Measurements from ENCODE around the gene CELF6.

Gene CELF6

DNA sequence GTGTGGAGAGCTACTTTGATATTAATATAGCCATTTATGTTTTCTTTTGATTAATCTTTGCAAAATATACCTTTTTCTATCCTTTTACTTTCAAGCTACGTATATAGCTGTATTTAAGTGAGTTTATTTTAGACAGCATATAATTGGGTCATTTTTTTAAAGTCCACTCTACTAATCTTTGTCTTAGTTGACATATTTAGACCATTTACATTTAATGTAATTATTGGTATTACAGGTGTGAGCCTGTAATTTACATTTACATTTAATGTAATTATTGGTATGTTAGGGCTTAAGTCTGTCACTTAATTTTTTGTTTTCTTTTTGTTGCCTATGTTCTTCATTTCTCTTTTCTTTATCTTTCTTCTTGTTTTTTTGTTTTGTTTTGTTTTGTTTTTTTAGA is 3.8 kb upstream of the CELF6 start:
- Histone ChIP-seq H3K36me3 (ENCODE audit: control insufficient read depth in 1 of 2, insufficient read depth in 2 of 2, low read length in 2 of 2) (no peaks in the 10 kb centered on the region), H3K9me3 (ENCODE audit: control insufficient read depth in 1 of 2, low read length in 2 of 2) (no peaks in the 10 kb centered on the region), H3K27ac (ENCODE audit: low read depth, low read length) (no peak overlapping the region), H3K4me1 (ENCODE audit: control insufficient read depth in 1 of 2, insufficient read depth in 2 of 2, low read length in 2 of 2) (peaks cover 7 to 9% of the 10 kb centered on the region in 2 donors), H3K4me3 (ENCODE audit: low read depth in 1 of 2, low read length in 2 of 2) (no peak overlapping the region), H3K27me3 (ENCODE audit: control insufficient read depth in 1 of 2, insufficient read depth in 2 of 2, low read length in 2 of 2) (no peaks in the 10 kb centered on the region), H3K9ac (ENCODE audit: low read depth in 1 of 2, low read length in 2 of 2) (no peak overlapping the region)

DNA sequence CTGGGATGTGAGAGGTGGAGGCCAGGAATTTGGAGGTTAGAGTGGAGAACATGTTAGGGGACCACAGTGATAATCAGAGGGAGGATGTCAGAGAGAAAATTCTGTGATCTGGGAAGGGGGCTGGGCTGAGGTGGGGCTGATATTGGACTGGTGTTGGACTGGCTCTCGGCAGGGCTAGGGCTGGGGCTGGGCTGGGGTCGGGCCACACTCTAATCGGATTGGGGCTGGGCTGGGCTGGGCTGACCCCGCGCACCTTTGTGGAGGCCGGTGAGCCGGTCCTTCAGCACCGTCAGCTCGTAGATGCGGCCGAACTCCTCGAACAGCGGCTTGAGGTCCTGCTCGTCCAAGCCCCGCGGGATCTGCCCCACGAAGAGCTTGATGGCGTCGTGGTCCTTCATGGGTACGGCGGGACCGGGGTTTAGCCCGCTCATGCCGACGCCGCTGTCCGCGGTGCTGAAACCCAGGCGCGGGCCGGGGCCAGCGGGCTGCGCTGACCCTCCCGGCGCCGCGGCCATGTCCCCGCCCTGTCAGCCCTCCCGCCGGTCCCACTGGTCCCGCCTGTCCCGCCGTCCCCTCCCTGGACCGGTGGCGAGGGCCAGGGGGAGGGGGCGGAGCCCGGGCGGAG is 485 bp downstream of the CELF6 start:
- no peaks in the 10 kb centered on the region for H3K36me3 ChIP-seq (ENCODE audit: control insufficient read depth in 1 of 2, insufficient read depth in 2 of 2, low read length in 2 of 2)
- no peak overlapping the region for H3K9ac ChIP-seq (ENCODE audit: low read depth in 1 of 2, low read length in 2 of 2)
- no peak overlapping the region for H3K27ac ChIP-seq (ENCODE audit: low read depth, low read length)
- no peak overlapping the region for H3K4me3 ChIP-seq (ENCODE audit: low read depth in 1 of 2, low read length in 2 of 2)
- no peaks in the 10 kb centered on the region for H3K27me3 ChIP-seq (ENCODE audit: control insufficient read depth in 1 of 2, insufficient read depth in 2 of 2, low read length in 2 of 2)
- no peaks in the 10 kb centered on the region for H3K9me3 ChIP-seq (ENCODE audit: control insufficient read depth in 1 of 2, low read length in 2 of 2)
- H3K4me1 ChIP-seq (ENCODE audit: control insufficient read depth in 1 of 2, insufficient read depth in 2 of 2, low read length in 2 of 2), result peaks cover 7 to 9% of the 10 kb centered on the region in 2 donors

DNA sequence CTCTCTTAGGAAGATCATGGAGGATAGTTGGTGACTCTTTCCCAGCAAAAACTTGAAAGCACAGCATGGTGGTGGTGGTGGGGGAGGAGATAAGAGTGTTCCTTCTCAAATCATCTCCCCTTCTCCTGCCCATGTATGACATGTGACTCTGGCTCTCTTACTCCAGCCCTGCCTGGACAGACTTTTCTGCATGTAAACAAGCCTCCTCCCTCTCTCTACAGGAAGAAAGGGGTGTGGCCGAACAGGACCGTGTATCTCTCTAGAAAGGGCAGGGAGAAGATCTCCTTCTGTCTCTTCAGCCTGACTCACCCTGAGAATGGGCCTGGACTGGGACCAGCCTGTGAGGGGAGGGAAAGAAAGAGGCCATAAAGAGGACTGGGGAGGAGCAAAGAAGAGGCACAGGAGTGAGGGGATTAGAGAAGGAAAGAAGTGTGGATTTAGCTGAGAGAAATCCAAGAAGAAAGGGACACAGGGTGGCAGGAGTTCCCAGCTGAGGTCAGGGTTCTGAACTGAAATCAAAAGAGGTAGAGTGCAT is 1.5 kb downstream of the CELF6 start:
- Histone ChIP-seq H3K27ac (ENCODE audit: low read depth, low read length) (no peak overlapping the region), H3K4me3 (ENCODE audit: low read depth in 1 of 2, low read length in 2 of 2) (no peak overlapping the region), H3K4me1 (ENCODE audit: control insufficient read depth in 1 of 2, insufficient read depth in 2 of 2, low read length in 2 of 2) (peaks cover 7 to 9% of the 10 kb centered on the region in 2 donors), H3K36me3 (ENCODE audit: control insufficient read depth in 1 of 2, insufficient read depth in 2 of 2, low read length in 2 of 2) (no peaks in the 10 kb centered on the region), H3K27me3 (ENCODE audit: control insufficient read depth in 1 of 2, insufficient read depth in 2 of 2, low read length in 2 of 2) (no peaks in the 10 kb centered on the region), H3K9me3 (ENCODE audit: control insufficient read depth in 1 of 2, low read length in 2 of 2) (no peaks in the 10 kb centered on the region), H3K9ac (ENCODE audit: low read depth in 1 of 2, low read length in 2 of 2) (no peak overlapping the region)

DNA sequence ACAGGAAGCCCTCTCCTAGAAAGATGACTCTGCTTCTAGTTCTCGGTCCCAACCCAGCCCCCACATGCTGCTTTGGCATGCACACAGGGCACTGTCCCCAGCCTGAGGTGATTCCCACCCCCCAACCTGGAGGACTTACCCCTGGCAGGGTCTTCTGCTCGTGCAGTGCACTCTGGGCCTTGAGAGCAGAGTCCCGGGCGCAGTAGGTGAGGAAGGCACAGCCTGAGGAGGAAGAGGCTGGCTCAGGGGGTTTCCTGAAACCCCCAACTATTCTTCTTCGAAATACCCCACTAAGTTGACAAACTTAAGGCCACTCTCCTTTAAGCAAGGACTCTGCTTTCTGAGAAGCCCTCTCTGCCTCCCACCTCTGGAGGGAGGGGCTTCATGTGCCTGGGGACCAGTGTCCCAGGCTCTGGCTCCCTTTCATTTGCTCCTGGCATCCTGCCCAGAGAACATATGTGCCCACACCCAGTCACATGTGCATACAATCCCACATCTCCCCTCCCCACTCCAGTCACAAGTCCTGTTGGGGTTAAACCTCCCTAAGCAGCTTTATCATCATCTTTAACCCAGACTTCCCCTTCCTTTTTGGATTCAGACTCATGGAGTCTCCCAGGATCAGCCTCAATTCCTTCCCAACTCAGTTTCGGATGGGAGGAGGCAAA is 4.1 kb downstream of the CELF6 start:
- H3K9ac ChIP-seq (ENCODE audit: low read depth in 1 of 2, low read length in 2 of 2), result no peak overlapping the region
- no peak overlapping the region for H3K27ac ChIP-seq (ENCODE audit: low read depth, low read length)
- no peak overlapping the region for H3K4me3 ChIP-seq (ENCODE audit: low read depth in 1 of 2, low read length in 2 of 2)
- H3K27me3 ChIP-seq (ENCODE audit: control insufficient read depth in 1 of 2, insufficient read depth in 2 of 2, low read length in 2 of 2), result no peaks in the 10 kb centered on the region
- no peaks in the 10 kb centered on the region for H3K9me3 ChIP-seq (ENCODE audit: control insufficient read depth in 1 of 2, low read length in 2 of 2)
- H3K4me1 ChIP-seq (ENCODE audit: control insufficient read depth in 1 of 2, insufficient read depth in 2 of 2, low read length in 2 of 2), result peaks cover 6 to 8% of the 10 kb centered on the region in 2 donors
- no peaks in the 10 kb centered on the region for H3K36me3 ChIP-seq (ENCODE audit: control insufficient read depth in 1 of 2, insufficient read depth in 2 of 2, low read length in 2 of 2)

DNA sequence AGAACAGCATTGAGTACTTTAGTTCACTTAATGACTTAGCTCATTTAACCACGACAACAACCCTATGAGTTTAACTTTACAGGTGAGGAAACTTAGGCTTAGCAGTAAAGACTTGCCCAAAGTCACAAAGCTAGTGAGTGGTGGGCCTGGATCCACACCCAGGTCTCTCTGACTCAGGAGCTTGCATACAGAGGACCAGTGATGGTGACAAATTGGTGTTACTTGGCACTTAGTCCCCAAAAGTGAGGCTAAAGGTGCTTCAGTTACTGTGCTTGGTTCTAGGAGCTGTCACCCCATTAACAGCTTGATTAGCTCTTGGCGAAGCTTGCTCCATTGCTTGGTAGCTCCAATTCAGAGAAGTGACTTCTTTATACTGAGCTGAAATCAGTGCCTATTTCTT is 6.1 kb downstream of the CELF6 start:
- Histone ChIP-seq H3K36me3 (ENCODE audit: control insufficient read depth in 1 of 2, insufficient read depth in 2 of 2, low read length in 2 of 2) (no peaks in the 10 kb centered on the region), H3K27ac (ENCODE audit: low read depth, low read length) (no peak overlapping the region), H3K9me3 (ENCODE audit: control insufficient read depth in 1 of 2, low read length in 2 of 2) (no peaks in the 10 kb centered on the region), H3K9ac (ENCODE audit: low read depth in 1 of 2, low read length in 2 of 2) (no peak overlapping the region), H3K4me3 (ENCODE audit: low read depth in 1 of 2, low read length in 2 of 2) (no peak overlapping the region), H3K4me1 (ENCODE audit: control insufficient read depth in 1 of 2, insufficient read depth in 2 of 2, low read length in 2 of 2) (no peaks in the 10 kb centered on the region), H3K27me3 (ENCODE audit: control insufficient read depth in 1 of 2, insufficient read depth in 2 of 2, low read length in 2 of 2) (no peaks in the 10 kb centered on the region)

DNA sequence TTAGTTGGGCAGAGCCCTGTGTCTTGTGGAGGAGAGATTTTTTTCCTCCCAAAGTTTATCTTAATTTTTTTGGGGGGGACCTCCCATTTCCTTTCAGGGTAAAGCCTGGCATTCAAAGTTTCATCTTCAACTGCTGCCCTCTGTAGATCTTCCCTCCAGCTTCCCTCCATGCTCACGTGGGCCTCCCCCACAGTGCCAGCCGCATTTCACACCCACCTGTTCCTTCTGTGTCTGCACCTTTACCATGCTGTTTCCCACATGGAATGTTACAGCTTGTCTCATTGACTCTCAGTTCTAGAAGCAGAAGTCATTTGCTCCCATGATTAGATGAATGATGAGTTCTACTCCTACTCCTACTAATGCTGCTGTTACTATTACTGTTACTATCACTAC is 6.5 kb downstream of the CELF6 start:
- Histone ChIP-seq H3K36me3 (ENCODE audit: control insufficient read depth in 1 of 2, insufficient read depth in 2 of 2, low read length in 2 of 2) (no peaks in the 10 kb centered on the region), H3K27me3 (ENCODE audit: control insufficient read depth in 1 of 2, insufficient read depth in 2 of 2, low read length in 2 of 2) (no peaks in the 10 kb centered on the region), H3K4me1 (ENCODE audit: control insufficient read depth in 1 of 2, insufficient read depth in 2 of 2, low read length in 2 of 2) (no peaks in the 10 kb centered on the region), H3K9me3 (ENCODE audit: control insufficient read depth in 1 of 2, low read length in 2 of 2) (no peaks in the 10 kb centered on the region), H3K4me3 (ENCODE audit: low read depth in 1 of 2, low read length in 2 of 2) (no peak overlapping the region), H3K9ac (ENCODE audit: low read depth in 1 of 2, low read length in 2 of 2) (no peak overlapping the region), H3K27ac (ENCODE audit: low read depth, low read length) (no peak overlapping the region)

DNA sequence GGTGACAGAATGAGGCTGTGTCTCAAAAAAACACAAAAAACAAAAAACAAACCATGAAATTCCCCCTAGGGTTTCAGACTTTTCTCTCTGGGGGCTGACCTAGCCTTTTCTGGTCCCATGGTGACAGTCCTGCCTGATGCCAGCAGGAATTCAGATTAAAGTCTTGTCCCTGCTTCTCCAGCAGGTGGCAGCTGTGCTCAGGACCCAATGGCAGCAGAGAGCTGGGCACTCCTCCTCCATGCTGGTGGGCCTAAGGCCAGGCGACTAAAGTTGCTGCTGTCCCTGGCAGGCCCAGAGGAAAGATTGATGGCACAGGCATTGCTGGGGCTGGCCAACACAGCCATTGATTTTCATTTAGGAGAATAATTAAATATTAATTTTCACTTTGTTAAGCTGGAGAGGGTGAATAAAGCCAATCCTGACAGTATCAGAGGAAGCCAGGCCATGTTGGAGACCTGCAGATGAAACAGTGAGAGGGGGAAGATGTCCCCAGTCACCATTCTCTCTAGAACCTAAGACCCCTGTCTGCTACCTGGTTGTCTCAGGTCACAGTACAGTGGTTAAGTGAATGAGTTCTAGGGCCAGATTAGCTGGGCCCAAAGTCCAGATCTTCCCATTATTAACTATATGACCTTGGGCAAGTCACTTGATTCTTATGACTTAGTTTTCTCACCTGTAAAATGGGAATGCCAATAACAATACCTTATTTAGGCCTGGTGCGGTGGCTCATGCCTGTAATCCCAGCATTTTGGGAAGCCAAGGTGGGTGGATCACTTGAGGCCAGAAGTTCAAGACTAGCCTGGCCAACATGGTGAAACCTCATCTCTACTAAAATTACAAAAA is 7.1 kb downstream of the CELF6 start:
- no peak overlapping the region for H3K27ac ChIP-seq (ENCODE audit: low read depth, low read length)
- H3K36me3 ChIP-seq (ENCODE audit: control insufficient read depth in 1 of 2, insufficient read depth in 2 of 2, low read length in 2 of 2), result no peaks in the 10 kb centered on the region
- no peaks in the 10 kb centered on the region for H3K9me3 ChIP-seq (ENCODE audit: control insufficient read depth in 1 of 2, low read length in 2 of 2)
- no peaks in the 10 kb centered on the region for H3K27me3 ChIP-seq (ENCODE audit: control insufficient read depth in 1 of 2, insufficient read depth in 2 of 2, low read length in 2 of 2)
- H3K4me1 ChIP-seq (ENCODE audit: control insufficient read depth in 1 of 2, insufficient read depth in 2 of 2, low read length in 2 of 2), result no peaks in the 10 kb centered on the region
- H3K4me3 ChIP-seq (ENCODE audit: low read depth in 1 of 2, low read length in 2 of 2), result no peak overlapping the region
- no peak overlapping the region for H3K9ac ChIP-seq (ENCODE audit: low read depth in 1 of 2, low read length in 2 of 2)

DNA sequence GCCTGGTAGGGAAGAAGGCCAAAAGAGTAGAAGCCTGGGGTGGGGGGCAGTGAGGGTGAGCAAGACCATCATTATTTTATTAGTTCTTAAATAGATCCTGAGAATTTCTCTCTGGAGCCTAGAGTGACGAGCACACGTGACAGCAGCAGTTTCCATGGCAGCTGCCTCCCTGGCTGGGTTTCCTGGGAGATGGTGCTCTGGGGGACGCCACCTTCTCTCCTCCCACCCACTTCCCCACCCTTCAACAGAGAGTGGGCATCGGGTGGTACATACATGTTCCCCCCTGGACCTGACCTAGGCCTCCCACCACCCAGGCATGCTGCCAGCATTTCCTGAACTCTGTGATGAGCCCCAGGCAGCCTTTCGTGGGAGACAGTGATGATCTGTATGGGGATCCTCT is 12.9 kb downstream of the CELF6 start:
- H3K4me3 ChIP-seq (ENCODE audit: low read depth in 1 of 2, low read length in 2 of 2), result no peak overlapping the region
- H3K4me1 ChIP-seq (ENCODE audit: control insufficient read depth in 1 of 2, insufficient read depth in 2 of 2, low read length in 2 of 2), result no peaks in the 10 kb centered on the region
- no peaks in the 10 kb centered on the region for H3K9me3 ChIP-seq (ENCODE audit: control insufficient read depth in 1 of 2, low read length in 2 of 2)
- no peaks in the 10 kb centered on the region for H3K27me3 ChIP-seq (ENCODE audit: control insufficient read depth in 1 of 2, insufficient read depth in 2 of 2, low read length in 2 of 2)
- no peak overlapping the region for H3K27ac ChIP-seq (ENCODE audit: low read depth, low read length)
- no peak overlapping the region for H3K9ac ChIP-seq (ENCODE audit: low read depth in 1 of 2, low read length in 2 of 2)
- H3K36me3 ChIP-seq (ENCODE audit: control insufficient read depth in 1 of 2, insufficient read depth in 2 of 2, low read length in 2 of 2), result no peaks in the 10 kb centered on the region

DNA sequence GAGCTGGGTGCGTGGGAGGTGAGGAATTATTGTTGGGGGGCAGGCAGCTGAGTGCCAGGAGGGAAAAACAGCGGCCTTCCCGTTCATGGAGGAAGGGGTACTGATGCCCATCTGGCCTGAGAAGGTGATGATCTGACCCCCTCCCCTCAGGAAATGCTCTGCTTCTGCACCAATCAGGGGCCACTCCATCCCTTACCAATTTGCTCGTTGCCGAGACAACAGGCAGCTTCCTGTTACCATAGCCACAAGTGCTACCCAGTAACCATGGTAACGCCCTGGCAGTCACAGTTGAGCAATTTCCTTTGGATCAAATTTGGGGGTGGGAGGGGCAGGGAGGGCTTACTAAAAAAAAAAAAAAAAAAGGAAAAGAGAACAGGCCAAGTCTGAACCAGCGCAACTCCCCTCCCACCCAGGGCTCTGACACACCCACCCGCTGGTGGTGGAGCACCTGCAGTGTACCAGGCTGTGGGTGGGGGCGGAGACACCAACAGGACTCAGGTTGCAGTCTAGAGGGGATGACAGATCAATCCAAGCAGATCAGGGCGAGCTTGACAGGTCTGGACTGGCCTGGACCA is 13.7 kb downstream of the CELF6 start:
- no peaks in the 10 kb centered on the region for H3K27me3 ChIP-seq (ENCODE audit: control insufficient read depth in 1 of 2, insufficient read depth in 2 of 2, low read length in 2 of 2)
- no peaks in the 10 kb centered on the region for H3K36me3 ChIP-seq (ENCODE audit: control insufficient read depth in 1 of 2, insufficient read depth in 2 of 2, low read length in 2 of 2)
- H3K4me1 ChIP-seq (ENCODE audit: control insufficient read depth in 1 of 2, insufficient read depth in 2 of 2, low read length in 2 of 2), result no peaks in the 10 kb centered on the region
- H3K27ac ChIP-seq (ENCODE audit: low read depth, low read length), result no peak overlapping the region
- H3K4me3 ChIP-seq (ENCODE audit: low read depth in 1 of 2, low read length in 2 of 2), result no peak overlapping the region
- no peak overlapping the region for H3K9ac ChIP-seq (ENCODE audit: low read depth in 1 of 2, low read length in 2 of 2)
- H3K9me3 ChIP-seq (ENCODE audit: control insufficient read depth in 1 of 2, low read length in 2 of 2), result no peaks in the 10 kb centered on the region

DNA sequence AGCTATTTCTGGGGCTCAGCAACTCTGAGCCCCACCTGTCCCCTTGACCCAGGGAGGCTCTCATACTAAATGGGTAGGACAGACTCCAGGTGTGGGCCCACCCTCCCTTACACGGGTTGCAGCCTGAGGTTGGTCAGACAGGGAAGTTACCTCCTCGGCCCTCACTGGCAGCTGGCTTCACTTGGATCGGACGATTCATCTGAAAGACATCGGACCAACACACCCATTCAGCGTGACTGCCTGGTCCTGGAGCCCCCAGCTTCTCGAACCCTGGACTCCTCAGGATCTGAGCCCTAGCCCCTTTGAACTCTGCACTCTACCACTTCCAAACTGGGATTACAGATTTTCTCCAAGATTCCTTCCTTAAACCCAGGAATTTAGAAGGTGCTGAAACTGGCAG is 15.4 kb downstream of the CELF6 start:
- no peak overlapping the region for H3K4me3 ChIP-seq (ENCODE audit: low read depth in 1 of 2, low read length in 2 of 2)
- H3K36me3 ChIP-seq (ENCODE audit: control insufficient read depth in 1 of 2, insufficient read depth in 2 of 2, low read length in 2 of 2), result no peaks in the 10 kb centered on the region
- no peaks in the 10 kb centered on the region for H3K9me3 ChIP-seq (ENCODE audit: control insufficient read depth in 1 of 2, low read length in 2 of 2)
- no peak overlapping the region for H3K9ac ChIP-seq (ENCODE audit: low read depth in 1 of 2, low read length in 2 of 2)
- H3K27me3 ChIP-seq (ENCODE audit: control insufficient read depth in 1 of 2, insufficient read depth in 2 of 2, low read length in 2 of 2), result no peaks in the 10 kb centered on the region
- H3K4me1 ChIP-seq (ENCODE audit: control insufficient read depth in 1 of 2, insufficient read depth in 2 of 2, low read length in 2 of 2), result no peaks in the 10 kb centered on the region
- H3K27ac ChIP-seq (ENCODE audit: low read depth, low read length), result no peak overlapping the region

Measured in duodenal mucosa (tissue), 2 donors.